Hematopoietic multipotent progenitor cell (in vitro differentiated cells): ENCODE results near the gene PPARG. TPM values are rescaled to one million over a fixed set of nuclear protein-coding genes. Genes with fewer than 3 reads are reported as not detected.

Experiments
- DNase-seq, 3 donors: peaks; one replicate each; pipeline ENCODE4 v3.0.0-alpha.2; 2011 to 2015; ENCODE audit warnings: low read depth in 2 of 3, low spot score in 2 of 3
- total RNA-seq: library from RNA; depleted of rRNA; stranded (reverse); fragments of >200 nt; gene quantifications from one replicate; pipeline ENCODE4 v1.2.3, GENCODE V29; 2012

Gene PPARG
- total RNA-seq, 1 donor, result not detected

- no peak for DNase-seq
Observed at GRCh38 chr3:12339701-12340480, 51.0 kb downstream of the PPARG start.

- DNase-seq, result no peak
Observed at GRCh38 chr3:12340506-12340905, 51.6 kb downstream of the PPARG start.

GRCh38 chr3:12342151-12342550, 53.3 kb downstream of the PPARG start:
- DNase-seq, result no peak

GRCh38 chr3:12343047-12343501, 54.2 kb downstream of the PPARG start:
- DNase-seq, result no peak

- no peak for DNase-seq
Observed at GRCh38 chr3:12345141-12345561, 56.3 kb downstream of the PPARG start.

GRCh38 chr3:12345584-12346494, 57.0 kb downstream of the PPARG start:
- DNase-seq, result no peak

- no peak for DNase-seq
Observed at GRCh38 chr3:12347301-12347700, 58.4 kb downstream of the PPARG start.

- DNase-seq, result peak in 2 of 3 donors; percentile 18 to 65
Observed at GRCh38 chr3:12349895-12350811, 61.3 kb downstream of the PPARG start.

- DNase-seq, result no peak
Observed at GRCh38 chr3:12351145-12351544, 62.3 kb downstream of the PPARG start.

GRCh38 chr3:12352253-12352652, 63.4 kb downstream of the PPARG start:
- no peak for DNase-seq

GRCh38 chr3:12352755-12353154, 63.9 kb downstream of the PPARG start:
- no peak for DNase-seq

- DNase-seq, result no peak
Observed at GRCh38 chr3:12353796-12354525, 65.1 kb downstream of the PPARG start.

- no peak for DNase-seq
Observed at GRCh38 chr3:12356175-12356574, 67.3 kb downstream of the PPARG start.

GRCh38 chr3:12356996-12357395, 68.1 kb downstream of the PPARG start:
- DNase-seq, result no peak

- no peak for DNase-seq
Observed at GRCh38 chr3:12357456-12357855, 68.6 kb downstream of the PPARG start.

GRCh38 chr3:12363397-12364195, 74.7 kb downstream of the PPARG start:
- DNase-seq, result no peak

GRCh38 chr3:12367346-12367745, 78.5 kb downstream of the PPARG start:
- no peak for DNase-seq

GRCh38 chr3:12369029-12369428, 80.2 kb downstream of the PPARG start:
- DNase-seq, result no peak

GRCh38 chr3:12369598-12369997, 80.7 kb downstream of the PPARG start:
- no peak for DNase-seq
